ENCODE results near the gene FRYL. TPM values are rescaled to one million over a fixed set of nuclear protein-coding genes. Genes with fewer than 3 reads are reported as not detected.

The FRYL gene
- total RNA-seq, 2 experiments from 2014 or later, result 85.4 to 88.5 TPM

DNA sequence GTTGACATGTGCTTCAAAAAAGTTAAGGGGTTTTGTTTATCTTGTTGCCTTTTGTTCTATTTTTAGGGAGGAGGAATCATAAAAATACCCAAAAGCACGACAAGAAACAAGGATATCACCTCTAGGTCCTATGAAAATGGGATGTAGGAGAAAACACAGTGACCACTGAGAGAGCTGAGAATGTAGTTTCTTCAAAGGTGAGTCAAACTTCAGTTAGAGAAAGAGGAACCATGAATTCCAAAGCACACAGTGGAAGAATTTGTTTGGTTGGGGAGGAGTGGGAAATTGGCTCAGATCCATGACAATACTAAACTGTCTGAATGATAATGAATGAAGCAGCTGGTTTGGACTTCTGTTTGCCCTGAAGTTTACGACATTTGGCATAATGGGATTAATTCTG lies 19.1 kb upstream of the FRYL start:
- no peak for TF ChIP-seq EZH2phosphoT487 (IDR thresholded peaks at IDR 0.05; ENCODE audit: borderline replicate concordance, low read depth, low read length)
- TF ChIP-seq, protein P1, sequence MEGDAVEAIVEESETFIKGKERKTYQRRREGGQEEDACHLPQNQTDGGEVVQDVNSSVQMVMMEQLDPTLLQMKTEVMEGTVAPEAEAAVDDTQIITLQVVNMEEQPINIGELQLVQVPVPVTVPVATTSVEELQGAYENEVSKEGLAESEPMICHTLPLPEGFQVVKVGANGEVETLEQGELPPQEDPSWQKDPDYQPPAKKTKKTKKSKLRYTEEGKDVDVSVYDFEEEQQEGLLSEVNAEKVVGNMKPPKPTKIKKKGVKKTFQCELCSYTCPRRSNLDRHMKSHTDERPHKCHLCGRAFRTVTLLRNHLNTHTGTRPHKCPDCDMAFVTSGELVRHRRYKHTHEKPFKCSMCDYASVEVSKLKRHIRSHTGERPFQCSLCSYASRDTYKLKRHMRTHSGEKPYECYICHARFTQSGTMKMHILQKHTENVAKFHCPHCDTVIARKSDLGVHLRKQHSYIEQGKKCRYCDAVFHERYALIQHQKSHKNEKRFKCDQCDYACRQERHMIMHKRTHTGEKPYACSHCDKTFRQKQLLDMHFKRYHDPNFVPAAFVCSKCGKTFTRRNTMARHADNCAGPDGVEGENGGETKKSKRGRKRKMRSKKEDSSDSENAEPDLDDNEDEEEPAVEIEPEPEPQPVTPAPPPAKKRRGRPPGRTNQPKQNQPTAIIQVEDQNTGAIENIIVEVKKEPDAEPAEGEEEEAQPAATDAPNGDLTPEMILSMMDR (conservative IDR thresholded peaks at IDR 0.05; ENCODE audit: low read length), result no peak
- Histone ChIP-seq H2AFZ (ENCODE audit: low read length) (no peak overlapping the region), H3K36me3 (ENCODE audit: insufficient read depth, low read length) (no peaks in the 10 kb centered on the region), H3K4me1 (ENCODE audit: insufficient read depth, low read length, poor library complexity, severe bottlenecking) (peaks cover 21% of the 10 kb centered on the region), H3K9me2 (ENCODE audit: insufficient read depth, low read length) (no peaks in the 10 kb centered on the region), H3K4me2 (ENCODE audit: low read length) (no peak overlapping the region), H3K9me3 (ENCODE audit: low read length) (no peaks in the 10 kb centered on the region), H3K27ac (ENCODE audit: low read depth, low read length, poor library complexity, severe bottlenecking) (no peak overlapping the region), H3K79me2 (ENCODE audit: insufficient read depth, low read depth, low read length) (no peaks in the 10 kb centered on the region), H3K4me3 (ENCODE audit: low read depth, low read length, poor library complexity, severe bottlenecking) (no peak overlapping the region), H4K20me1 (ENCODE audit: insufficient read depth, low read length) (no peaks in the 10 kb centered on the region)
- POLR2A ChIA-PET, result interaction anchor here (0.6 to 1.4 kb wide), 3 partner anchors 11 to 19 kb away, joined by 3 to 5 read pairs (median 3); no protein-coding TSS in a partner anchor
- CTCF ChIA-PET (ENCODE audit: unreplicated experiment), result no interaction called here
- intact Hi-C loops (cut with micrococcal nuclease; ENCODE audit: unreplicated experiment), result no loop called here
- no TSS peak for BruUV-seq (replicated peaks)
- no peak for DNase-seq (ENCODE audit: low spot score)

DNA sequence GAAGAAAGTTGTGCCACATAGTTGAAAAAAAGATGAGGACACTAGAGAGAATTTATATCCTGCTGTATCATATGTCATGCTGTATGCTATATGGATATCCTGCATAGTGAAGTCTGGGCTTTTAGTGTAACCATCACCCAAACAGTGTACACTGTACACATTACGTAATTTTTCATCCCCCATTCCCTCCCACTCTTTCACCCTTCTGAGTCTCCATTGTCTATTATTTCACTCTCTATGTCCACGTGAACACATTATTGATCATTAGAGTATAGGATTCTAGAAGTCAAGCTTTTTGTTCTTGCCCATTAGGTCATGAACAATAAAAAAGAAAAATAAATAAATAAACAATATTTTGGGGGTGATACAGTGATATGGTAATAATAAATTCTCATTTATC lies 18.0 kb upstream of the FRYL start:
- Histone ChIP-seq H3K4me3 (ENCODE audit: low read depth, low read length, poor library complexity, severe bottlenecking) (no peak overlapping the region), H3K9me2 (ENCODE audit: insufficient read depth, low read length) (no peaks in the 10 kb centered on the region), H3K27ac (ENCODE audit: low read depth, low read length, poor library complexity, severe bottlenecking) (no peak overlapping the region), H3K9me3 (ENCODE audit: low read length) (no peaks in the 10 kb centered on the region), H3K4me2 (ENCODE audit: low read length) (no peak overlapping the region), H4K20me1 (ENCODE audit: insufficient read depth, low read length) (no peaks in the 10 kb centered on the region), H3K4me1 (ENCODE audit: insufficient read depth, low read length, poor library complexity, severe bottlenecking) (peaks cover 21% of the 10 kb centered on the region), H2AFZ (ENCODE audit: low read length) (no peak overlapping the region), H3K79me2 (ENCODE audit: insufficient read depth, low read depth, low read length) (no peaks in the 10 kb centered on the region), H3K36me3 (ENCODE audit: insufficient read depth, low read length) (no peaks in the 10 kb centered on the region)
- DNase-seq (ENCODE audit: low spot score), result no peak
- CTCF ChIA-PET (ENCODE audit: unreplicated experiment), result no interaction called here
- POLR2A ChIA-PET, result interaction anchor here (0.6 to 1.4 kb wide), 3 partner anchors 16 to 662 kb away, joined by 3 read pairs; no protein-coding TSS in a partner anchor
- BruUV-seq (replicated peaks), result no TSS peak
- intact Hi-C loops (cut with micrococcal nuclease; ENCODE audit: unreplicated experiment), result no loop called here
- TF ChIP-seq, protein P1 (conservative IDR thresholded peaks at IDR 0.05; ENCODE audit: low read length), result no peak
- TF ChIP-seq EZH2phosphoT487 (IDR thresholded peaks at IDR 0.05; ENCODE audit: borderline replicate concordance, low read depth, low read length), result no peak

DNA sequence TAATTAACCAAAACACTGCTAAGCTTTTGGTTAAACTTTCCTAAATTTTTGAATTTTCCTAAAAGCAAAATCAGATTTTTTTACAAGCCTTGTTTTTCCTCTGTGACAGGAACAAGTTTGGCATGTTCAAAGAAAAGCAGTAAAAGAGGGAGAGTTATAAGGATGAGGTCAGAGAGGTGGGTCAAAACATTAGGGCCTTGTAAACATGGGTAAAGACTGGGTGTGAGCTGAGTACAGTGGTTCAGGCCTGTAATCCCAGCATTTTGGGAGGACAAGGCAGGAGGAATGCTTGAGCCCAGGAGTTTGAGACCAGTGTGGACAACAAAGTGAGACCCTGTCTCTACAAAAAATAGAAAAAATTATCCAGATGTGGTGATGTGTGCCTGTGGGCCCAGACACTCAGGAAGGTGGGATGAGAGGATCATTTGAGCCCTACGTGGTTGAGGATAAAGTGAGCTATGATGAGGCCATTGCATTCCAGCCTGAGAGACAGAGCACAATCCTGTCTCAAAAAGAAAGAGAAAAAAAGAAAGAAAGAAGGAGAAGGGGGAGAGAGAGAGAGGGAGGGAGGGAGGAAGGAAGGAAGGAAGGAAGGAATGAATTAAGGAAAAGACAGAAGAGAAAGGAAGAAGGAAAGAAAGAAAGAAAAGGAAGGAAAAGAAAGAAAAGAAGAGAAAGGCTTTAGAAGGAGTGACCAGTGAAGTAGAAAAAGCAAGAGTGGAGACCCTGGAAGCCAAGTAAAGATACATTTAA lies 17.0 kb upstream of the FRYL start:
- intact Hi-C loops (cut with micrococcal nuclease; ENCODE audit: unreplicated experiment), result no loop called here
- H2AFZ ChIP-seq (ENCODE audit: low read length), result no peak overlapping the region
- H3K27ac ChIP-seq (ENCODE audit: low read depth, low read length, poor library complexity, severe bottlenecking), result no peak overlapping the region
- TF ChIP-seq, protein P1 (conservative IDR thresholded peaks at IDR 0.05; ENCODE audit: low read length), result no peak
- no peak for TF ChIP-seq EZH2phosphoT487 (IDR thresholded peaks at IDR 0.05; ENCODE audit: borderline replicate concordance, low read depth, low read length)
- H3K4me2 ChIP-seq (ENCODE audit: low read length), result no peak overlapping the region
- BruUV-seq (replicated peaks), result no TSS peak
- CTCF ChIA-PET (ENCODE audit: unreplicated experiment), result interaction anchor here (0.6 to 1.0 kb wide), 2 partner anchors 13 to 34 kb away, joined by 3 to 5 read pairs; no protein-coding TSS in a partner anchor
- DNase-seq (ENCODE audit: low spot score), result no peak
- H3K4me3 ChIP-seq (ENCODE audit: low read depth, low read length, poor library complexity, severe bottlenecking), result no peak overlapping the region
- no peaks in the 10 kb centered on the region for H3K9me2 ChIP-seq (ENCODE audit: insufficient read depth, low read length)
- H3K79me2 ChIP-seq (ENCODE audit: insufficient read depth, low read depth, low read length), result no peaks in the 10 kb centered on the region
- H3K9me3 ChIP-seq (ENCODE audit: low read length), result no peaks in the 10 kb centered on the region
- POLR2A ChIA-PET, result interaction anchor here (0.6 to 1.9 kb wide), 4 partner anchors 11 to 215 kb away, joined by 3 to 8 read pairs (median 6); no protein-coding TSS in a partner anchor
- no peaks in the 10 kb centered on the region for H4K20me1 ChIP-seq (ENCODE audit: insufficient read depth, low read length)
- H3K4me1 ChIP-seq (ENCODE audit: insufficient read depth, low read length, poor library complexity, severe bottlenecking), result peaks cover 27% of the 10 kb centered on the region
- no peaks in the 10 kb centered on the region for H3K36me3 ChIP-seq (ENCODE audit: insufficient read depth, low read length)

Data from OCI-LY7 (cell line).